OCI-LY7 (cell line): ENCODE measurements around the gene PEDS1. TPM values are rescaled to one million over a fixed set of nuclear protein-coding genes. Genes with fewer than 3 reads are reported as not detected.
A peak's percentile ranks its signal among the peaks of the same experiment; 100 is the strongest.
"Not testable (repeated sequence)": the region's sequence is repeated elsewhere in the genome, so short reads cannot be mapped to it uniquely, and the experiment has no call there.

Source experiments
- BruUV-seq: library from RNA; stranded (reverse); fragments of 400-500 nt; replicated peaks from 2 replicates; lab custom pipeline; 2021; lab: Mats Ljungman, UMichigan
- CTCF ChIA-PET: fragments of 300-600 bp; sonication (Branson Sonifier 250); formaldehyde crosslinking; loops from one replicate; lab custom pipeline; 2022; ENCODE audit warnings: antibody characterized with exemption; ENCODE audit not compliant: unreplicated experiment; lab: Charles Lee
- POLR2A ChIA-PET: fragments of 300-600 bp; sonication (Branson Sonifier 250); formaldehyde crosslinking; loops from one replicate; lab custom pipeline; 2022; ENCODE audit warnings: antibody characterized with exemption; lab: Charles Lee
- DNase-seq: peaks from one replicate; pipeline ENCODE4 v3.0.0-alpha.2; 2015; ENCODE audit warnings: low spot score
- H2AFZ ChIP-seq: fragments of 200-600 bp; sonication (generic), shearing (Covaris generic); 2 replicates; pipeline ENCODE4 v1.6.1; 2014; ENCODE audit warnings: mild to moderate bottlenecking, antibody characterized with exemption, low read length, moderate library complexity
- H3K27ac ChIP-seq: fragments of 200-600 bp; sonication (generic); 2 replicates; pipeline ENCODE4 v1.5.1; 2014; ENCODE audit warnings: mixed run types, low read depth, mild to moderate bottlenecking, moderate library complexity, low read length, inconsistent platforms; ENCODE audit not compliant: poor library complexity, severe bottlenecking
- H3K36me3 ChIP-seq: fragments of 200-600 bp; sonication (generic); 2 replicates; pipeline ENCODE4 v1.6.1; 2014; ENCODE audit warnings: mild to moderate bottlenecking, antibody characterized with exemption, low read length, moderate library complexity, mixed read lengths; ENCODE audit not compliant: insufficient read depth
- H3K4me1 ChIP-seq: fragments of 200-600 bp; sonication (generic); 2 replicates; pipeline ENCODE4 v1.5.1; 2014; ENCODE audit warnings: mild to moderate bottlenecking, low read length; ENCODE audit not compliant: insufficient read depth, poor library complexity, severe bottlenecking
- H3K4me2 ChIP-seq: fragments of 200-600 bp; sonication (generic); 2 replicates; pipeline ENCODE4 v1.6.1; 2014; ENCODE audit warnings: mild to moderate bottlenecking, low read length
- H3K4me3 ChIP-seq: fragments of 200-600 bp; sonication (generic); 2 replicates; pipeline ENCODE4 v1.5.1; 2014; ENCODE audit warnings: mild to moderate bottlenecking, low read depth, low read length; ENCODE audit not compliant: poor library complexity, severe bottlenecking
- H3K79me2 ChIP-seq: fragments of 200-600 bp; sonication (generic); 2 replicates; pipeline ENCODE4 v1.6.1; 2016; ENCODE audit warnings: low read depth, mild to moderate bottlenecking, low read length, moderate library complexity, mixed read lengths; ENCODE audit not compliant: insufficient read depth
- H3K9me2 ChIP-seq: fragments of 200-600 bp; sonication (generic); 2 replicates; pipeline ENCODE4 v1.6.1; 2016; ENCODE audit warnings: mild to moderate bottlenecking, low read length, mixed read lengths; ENCODE audit not compliant: insufficient read depth
- H3K9me3 ChIP-seq: fragments of 200-600 bp; sonication (generic); 2 replicates; pipeline ENCODE4 v1.6.1; 2014; ENCODE audit warnings: mild to moderate bottlenecking, mixed run types, low read length, mixed read lengths
- H4K20me1 ChIP-seq: fragments of 200-600 bp; sonication (generic); 2 replicates; pipeline ENCODE4 v1.6.1; 2014; ENCODE audit warnings: mild to moderate bottlenecking, antibody characterized with exemption, low read length, moderate library complexity, mixed read lengths; ENCODE audit not compliant: insufficient read depth
- CTCF ChIP-seq: fragments of 200-600 bp; sonication (generic); conservative IDR thresholded peaks from 2 replicates; pipeline ENCODE4 v1.5.1; 2014; ENCODE audit warnings: mild to moderate bottlenecking, antibody characterized with exemption, low read length, moderate library complexity, mixed read lengths
- EZH2phosphoT487 ChIP-seq: fragments of 200-600 bp; sonication (generic); IDR thresholded peaks from 2 replicates; pipeline ENCODE4 v1.6.1; 2018; ENCODE audit warnings: low read depth, borderline replicate concordance, mild to moderate bottlenecking, mixed run types, antibody characterized with exemption, low read length, moderate library complexity, mixed read lengths
- intact Hi-C: fragments of 100-400 bp; cut with micrococcal nuclease; formaldehyde crosslinking; loops from one replicate; pipeline ENCODE4 v1.10.0; 2022; ENCODE audit not compliant: unreplicated experiment
- total RNA-seq, 2 experiments: library from RNA; depleted of rRNA in 1 of 2; stranded (reverse); fragments of >200 nt in 1 of 2; shearing (Covaris generic) in 1 of 2; gene quantifications; 2 replicates each; pipeline ENCODE4 v1.2.3, GENCODE V29; 2014 to 2022

PEDS1 gene
- total RNA-seq, 2 experiments from 2014 or later, result 22.0 to 25.9 TPM

GRCh38 chr20:50163570-50164317 is 10.2 kb upstream of the PEDS1 start:
- no peak for DNase-seq
- H3K4me2 ChIP-seq, result no peak overlapping the region
- no peaks in the 10 kb centered on the region for H3K36me3 ChIP-seq
- H3K9me2 ChIP-seq, result no peaks in the 10 kb centered on the region
- no peaks in the 10 kb centered on the region for H3K9me3 ChIP-seq
- no peak overlapping the region for H2AFZ ChIP-seq
- no peak overlapping the region for H3K4me3 ChIP-seq
- no peaks in the 10 kb centered on the region for H3K79me2 ChIP-seq
- H3K4me1 ChIP-seq, result no peaks in the 10 kb centered on the region
- BruUV-seq, result no TSS peak
- H4K20me1 ChIP-seq, result no peaks in the 10 kb centered on the region
- TF ChIP-seq EZH2phosphoT487 (no peak), CTCF (no peak)
- intact Hi-C loops, result no loop called here
- ChIA-PET POLR2A (interaction anchor here (0.6 kb wide), 1 partner anchor 167 kb away, joined by 6 read pairs; no protein-coding TSS in a partner anchor), CTCF (interaction anchor here (0.9 kb wide), 1 partner anchor 11 kb away, joined by 3 read pairs; no protein-coding TSS in a partner anchor)
- no peak overlapping the region for H3K27ac ChIP-seq

- DNase-seq, CTCF ChIA-PET, intact Hi-C loops, H3K9me2 ChIP-seq, H3K27ac ChIP-seq, H3K4me3 ChIP-seq, H3K4me1 ChIP-seq, H3K79me2 ChIP-seq, H4K20me1 ChIP-seq, H3K36me3 ChIP-seq, BruUV-seq, POLR2A ChIA-PET, H2AFZ ChIP-seq, H3K9me3 ChIP-seq, H3K4me2 ChIP-seq: not testable (repeated sequence)
Measured at GRCh38 chr20:50161494-50161893, 8.0 kb upstream of the PEDS1 start.

- peaks cover 20% of the 10 kb centered on the region for H3K4me1 ChIP-seq
- H3K79me2 ChIP-seq, result peaks cover 11% of the 10 kb centered on the region; the same call in 1 of the 2 replicates
- H3K9me3 ChIP-seq, result no peaks in the 10 kb centered on the region
- intact Hi-C loops, result loop anchor here (5.0 kb wide), 1 partner anchor 216 kb away; the partner anchor contains the start of gene RNF114
- TF ChIP-seq EZH2phosphoT487 (no peak), CTCF (no peak)
- H3K4me2 ChIP-seq, result peak overlapping the region; percentile 95
- H4K20me1 ChIP-seq, result no peaks in the 10 kb centered on the region
- CTCF ChIA-PET, result interaction anchor here (0.6 to 1.3 kb wide), 6 partner anchors 10 to 82 kb away, joined by 3 to 6 read pairs (median 3); no protein-coding TSS in a partner anchor
- peak overlapping the region; percentile 76; the same call in 1 of the 2 replicates for H2AFZ ChIP-seq
- BruUV-seq, result no TSS peak
- peak; percentile 24 for DNase-seq
- POLR2A ChIA-PET, result interaction anchor here (0.5 to 2.9 kb wide), 9 partner anchors 16 to 588 kb away, joined by 3 to 32 read pairs (median 5); partner anchors contain the start of gene UBE2V1
- no peak overlapping the region for H3K27ac ChIP-seq
- H3K9me2 ChIP-seq, result no peaks in the 10 kb centered on the region
- peaks cover 4% of the 10 kb centered on the region; the same call in 1 of the 2 replicates for H3K36me3 ChIP-seq
- peak overlapping the region; percentile 96 for H3K4me3 ChIP-seq
Measured at GRCh38 chr20:50153153-50153499, 397 bp downstream of the PEDS1 start.
